Measurements from ENCODE around the gene C4A.

C4A gene

GRCh38 chr6:32047084-32047478, 65.2 kb downstream of the C4A start:
- Histone ChIP-seq H3K36me3 (ENCODE audit: control insufficient read depth in 2 of 2, insufficient read depth in 1 of 2, low read length in 2 of 2) (no peaks in the 10 kb centered on the region), H3K9me3 (ENCODE audit: control insufficient read depth, insufficient read depth, low read depth, low read length) (no peaks in the 10 kb centered on the region), H3K4me1 (ENCODE audit: control insufficient read depth, insufficient read depth, low read length) (no peaks in the 10 kb centered on the region), H3K4me3 (ENCODE audit: low read depth, low read length) (no peak overlapping the region), H3K27ac (ENCODE audit: extremely low read depth, low read depth, low read length) (no peak overlapping the region)
- POLR2A ChIA-PET, result no interaction called here
- CTCF ChIA-PET, result interaction anchor here (0.5 to 3.1 kb wide), 15 partner anchors 16 to 272 kb away, joined by 3 to 32 read pairs (median 5); partner anchors contain the start of gene EGFL8
- TF ChIP-seq KLF17 (tag by site-specific recombination; IDR thresholded peaks at IDR 0.05), result peak; percentile 53; the same call in 1 of the 2 replicates
- TF ChIP-seq ZSCAN23 (tag by site-specific recombination; IDR thresholded peaks at IDR 0.05), result no peak
- no peak for TF ChIP-seq ZNF777 (tag by site-specific recombination; IDR thresholded peaks at IDR 0.05; ENCODE audit: borderline replicate concordance)
- TF ChIP-seq ZBTB7A (tag by site-specific recombination; IDR thresholded peaks at IDR 0.05; ENCODE audit: low read depth), result no peak
- TF ChIP-seq CTCF (tag by site-specific recombination; IDR thresholded peaks at IDR 0.05), result 0 out of 2 replicates have a peak, but pooled peaks have one; percentile 2
- TF ChIP-seq ZNF555 (tag by site-specific recombination; conservative IDR thresholded peaks at IDR 0.05), result no peak
- peak; percentile 68 for TF ChIP-seq KLF1 (tag by site-specific recombination; IDR thresholded peaks at IDR 0.05)
- TF ChIP-seq IKZF3 (tag by site-specific recombination; IDR thresholded peaks at IDR 0.05), result no peak
- no peak for TF ChIP-seq ZNF580 (tag by site-specific recombination; IDR thresholded peaks at IDR 0.05)
- 0 out of 2 replicates have a peak, but pooled peaks have one; percentile 10 for TF ChIP-seq HIC1 (tag by site-specific recombination; IDR thresholded peaks at IDR 0.05)

- H3K27ac ChIP-seq (ENCODE audit: extremely low read depth, low read depth, low read length), result no peak overlapping the region
- H3K4me1 ChIP-seq (ENCODE audit: control insufficient read depth, insufficient read depth, low read length), result no peaks in the 10 kb centered on the region
- no peaks in the 10 kb centered on the region for H3K36me3 ChIP-seq (ENCODE audit: control insufficient read depth in 2 of 2, insufficient read depth in 1 of 2, low read length in 2 of 2)
- no peak overlapping the region for H3K4me3 ChIP-seq (ENCODE audit: low read depth, low read length)
- TF ChIP-seq ZBTB20 (tag by site-specific recombination; IDR thresholded peaks at IDR 0.05) (peak; percentile 27; the same call in 1 of the 2 replicates), ZNF692 (tag by site-specific recombination; IDR thresholded peaks at IDR 0.05) (no peak)
- ChIA-PET POLR2A (no interaction called here), CTCF (interaction anchor here (0.6 to 3.1 kb wide), 27 partner anchors 16 to 738 kb away, joined by 3 to 32 read pairs (median 5); partner anchors contain the start of genes ATF6B and EGFL8)
- H3K9me3 ChIP-seq (ENCODE audit: control insufficient read depth, insufficient read depth, low read depth, low read length), result no peaks in the 10 kb centered on the region
Measured at GRCh38 chr6:32047539-32047854, 65.6 kb downstream of the C4A start.

GRCh38 chr6:32047855-32048766, 66.3 kb downstream of the C4A start:
- ChIA-PET POLR2A (no interaction called here), CTCF (interaction anchor here (0.5 to 3.1 kb wide), 31 partner anchors 15 to 777 kb away, joined by 3 to 32 read pairs (median 4); partner anchors contain the start of genes ATF6B and EGFL8)
- Histone ChIP-seq H3K4me3 (ENCODE audit: low read depth, low read length) (no peak overlapping the region), H3K4me1 (ENCODE audit: control insufficient read depth, insufficient read depth, low read length) (no peaks in the 10 kb centered on the region), H3K9me3 (ENCODE audit: control insufficient read depth, insufficient read depth, low read depth, low read length) (no peaks in the 10 kb centered on the region), H3K36me3 (ENCODE audit: control insufficient read depth in 2 of 2, insufficient read depth in 1 of 2, low read length in 2 of 2) (no peaks in the 10 kb centered on the region), H3K27ac (ENCODE audit: extremely low read depth, low read depth, low read length) (no peak overlapping the region)
- TF ChIP-seq ZNF404 (tag by site-specific recombination; IDR thresholded peaks at IDR 0.05), result no peak
- TF ChIP-seq ZNF48 (tag by site-specific recombination; IDR thresholded peaks at IDR 0.05), result no peak
- no peak for TF ChIP-seq ZNF660 (tag by site-specific recombination; IDR thresholded peaks at IDR 0.05)
- TF ChIP-seq ZNF2 (tag by site-specific recombination; IDR thresholded peaks at IDR 0.05), result peak; percentile 47; the same call in 1 of the 2 replicates
- TF ChIP-seq ZFHX2 (tag by site-specific recombination; conservative IDR thresholded peaks at IDR 0.05), result no peak
- TF ChIP-seq ZNF560 (tag by site-specific recombination; IDR thresholded peaks at IDR 0.05; ENCODE audit: borderline replicate concordance), result no peak
- TF ChIP-seq ZNF621 (tag by site-specific recombination; IDR thresholded peaks at IDR 0.05), result no peak
- TF ChIP-seq ZNF600 (tag by site-specific recombination; IDR thresholded peaks at IDR 0.05), result peak; percentile 52; the same call in 1 of the 2 replicates

Measured in HEK293 (cell line).